Measurements from ENCODE around the gene FKBP3.

DNA sequence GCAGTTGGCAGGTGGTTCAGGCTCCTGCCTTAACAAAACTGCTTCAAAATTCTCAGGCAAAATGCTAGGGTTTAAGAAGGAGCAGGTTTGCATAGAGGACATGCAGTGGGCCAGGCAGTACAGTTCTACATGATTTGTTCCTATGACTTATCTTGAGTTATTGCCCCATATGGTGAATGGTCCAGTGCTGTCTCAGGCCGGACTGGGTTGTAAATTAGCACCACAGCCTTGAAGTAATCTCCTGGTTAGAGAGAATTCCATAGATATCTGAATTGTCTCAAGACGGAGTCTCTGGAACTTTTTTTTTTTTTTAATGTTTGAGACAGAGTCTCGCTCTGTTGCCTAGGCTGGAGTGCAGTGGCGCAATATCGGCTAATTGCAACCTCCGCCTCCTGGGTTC, 62.2 kb downstream of the FKBP3 start:
- TF ChIP-seq, protein P1, sequence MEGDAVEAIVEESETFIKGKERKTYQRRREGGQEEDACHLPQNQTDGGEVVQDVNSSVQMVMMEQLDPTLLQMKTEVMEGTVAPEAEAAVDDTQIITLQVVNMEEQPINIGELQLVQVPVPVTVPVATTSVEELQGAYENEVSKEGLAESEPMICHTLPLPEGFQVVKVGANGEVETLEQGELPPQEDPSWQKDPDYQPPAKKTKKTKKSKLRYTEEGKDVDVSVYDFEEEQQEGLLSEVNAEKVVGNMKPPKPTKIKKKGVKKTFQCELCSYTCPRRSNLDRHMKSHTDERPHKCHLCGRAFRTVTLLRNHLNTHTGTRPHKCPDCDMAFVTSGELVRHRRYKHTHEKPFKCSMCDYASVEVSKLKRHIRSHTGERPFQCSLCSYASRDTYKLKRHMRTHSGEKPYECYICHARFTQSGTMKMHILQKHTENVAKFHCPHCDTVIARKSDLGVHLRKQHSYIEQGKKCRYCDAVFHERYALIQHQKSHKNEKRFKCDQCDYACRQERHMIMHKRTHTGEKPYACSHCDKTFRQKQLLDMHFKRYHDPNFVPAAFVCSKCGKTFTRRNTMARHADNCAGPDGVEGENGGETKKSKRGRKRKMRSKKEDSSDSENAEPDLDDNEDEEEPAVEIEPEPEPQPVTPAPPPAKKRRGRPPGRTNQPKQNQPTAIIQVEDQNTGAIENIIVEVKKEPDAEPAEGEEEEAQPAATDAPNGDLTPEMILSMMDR (IDR thresholded peaks at IDR 0.05) = no peak
- no peak for TF ChIP-seq POLR2A (IDR thresholded peaks at IDR 0.05)
